Stomach (tissue), 9 donors: ENCODE results near the gene MTMR1. TPM values are rescaled to one million over a fixed set of nuclear protein-coding genes. Genes with fewer than 3 reads are reported as not detected.

ENCODE experiments used
- DNase-seq, 2 donors: peaks; one replicate each; pipeline versions ENCODE4 v3.0.0 to v3.0.0-alpha.2; 2013 to 2019
- H3K27ac ChIP-seq, 5 donors: fragments of 200-600 bp in 4 of 5; sonication (generic) in 4 of 5; one replicate each; pipeline ENCODE4 v1.5.1; 2013 to 2019; ENCODE audit warnings: mild to moderate bottlenecking in 1 of 5, moderate library complexity in 1 of 5
- H3K27me3 ChIP-seq, 3 donors: fragments of 200-600 bp; sonication (generic); one replicate each; pipeline ENCODE4 v1.5.1; 2017 to 2019; ENCODE audit warnings: mixed run types in 1 of 3
- H3K36me3 ChIP-seq, 4 donors: fragments of 200-600 bp; sonication (generic); 1 replicate in 3 of 4; 2 replicates in 1 of 4; pipeline ENCODE4 v1.5.1; 2016 to 2019
- H3K4me1 ChIP-seq, 4 donors: fragments of 200-600 bp; sonication (generic); one replicate each; pipeline ENCODE4 v1.5.1; 2016 to 2019
- H3K4me3 ChIP-seq, 4 donors: fragments of 200-600 bp; sonication (generic) in 3 of 4; one replicate each; pipeline ENCODE4 v1.5.1; 2016 to 2019; ENCODE audit warnings: mild to moderate bottlenecking in 1 of 4
- H3K9me3 ChIP-seq, 4 donors: fragments of 200-600 bp; sonication (generic); one replicate each; pipeline ENCODE4 v1.5.1; 2016 to 2019
- CTCF ChIP-seq, 7 experiments: fragments of 450-650 bp in 4 of 7; fragments of 200-600 bp in 3 of 7; sonication (generic) in 3 of 7; IDR thresholded peaks; one replicate each; pipeline ENCODE4 v1.5.1; 2016 to 2019; ENCODE audit warnings: antibody characterized with exemption in 7 of 7, control low read depth in 2 of 7, mild to moderate bottlenecking in 1 of 7
- EP300 ChIP-seq: sonication (generic); formaldehyde crosslinking; IDR thresholded peaks from one replicate; pipeline ENCODE4 v1.6.1; 2017; ENCODE audit warnings: antibody characterized with exemption
- POLR2A ChIP-seq, 4 donors: fragments of 450-650 bp; IDR thresholded peaks; one replicate each; pipeline ENCODE4 v1.6.1; 2016; ENCODE audit warnings: antibody characterized with exemption in 4 of 4, control low read depth in 2 of 4, mild to moderate bottlenecking in 1 of 4, moderate library complexity in 1 of 4
- POLR2AphosphoS5 ChIP-seq, 3 donors: sonication (generic); formaldehyde crosslinking; IDR thresholded peaks; one replicate each; pipeline ENCODE4 v1.6.1; 2016; ENCODE audit warnings: antibody characterized with exemption in 3 of 3
- WGBS, 5 donors: extraction: QIAGEN DNeasy Blood & Tissue Kit in 3 of 5; methylation state at CpG; one replicate each; pipeline versions ENCODE4 v1.1.5 to v1.1.7; 2013 to 2018; 5-methylcytosine and 5-hydroxymethylcytosine counted together
- intact Hi-C: fragments of 100-400 bp; cut with DNase I; formaldehyde crosslinking; loops from one replicate; pipeline ENCODE4 v1.15.1; 2023; ENCODE audit warnings: low total_unique reads
- polyA plus RNA-seq, 3 donors: library from polyadenylated mRNA; stranded (reverse); fragments of 200-250 nt; gene quantifications; one replicate each; pipeline ENCODE4 v1.2.3, GENCODE V29; 2013
- total RNA-seq, 5 donors: library from RNA; depleted of rRNA; stranded (reverse); fragments of >200 nt; gene quantifications; one replicate each; pipeline versions ENCODE4 v1.1.0 to v1.2.3, GENCODE V29; 2014 to 2016
- donor health status: healthy with polysubstance abuse.
- donor health status: Bipolar disorder and iron deficiency.
- donor health status: healthy.

MTMR1 gene
- total and polyA plus RNA-seq, 8 donors, result 4.7 to 36.4 (median 8.0) TPM

GRCh38 chrX:150700107-150700506 is 6.9 kb downstream of the MTMR1 start:
- H3K27me3 ChIP-seq, result no peaks in the 10 kb centered on the region
- H3K36me3 ChIP-seq, result peaks cover 0 to 5% (median 5%) of the 10 kb centered on the region in 4 donors
- no peak for TF ChIP-seq EP300
- no peak for TF ChIP-seq POLR2A (IDR thresholded peaks at IDR 0.05)
- TF ChIP-seq CTCF (IDR thresholded peaks at IDR 0.05), result no peak
- TF ChIP-seq POLR2AphosphoS5 (IDR thresholded peaks at IDR 0.05), result no peak
- no peak overlapping the region for H3K27ac ChIP-seq
- H3K4me3 ChIP-seq, result no peak overlapping the region
- intact Hi-C loops, result no loop called here
- peaks cover 0 to 37% (median under 1%) of the 10 kb centered on the region in 4 donors for H3K4me1 ChIP-seq
- H3K9me3 ChIP-seq, result no peaks in the 10 kb centered on the region
- DNase-seq, result no peak

GRCh38 chrX:150701377-150701776 is 8.2 kb downstream of the MTMR1 start:
- DNase-seq, result no peak
- H3K27me3 ChIP-seq, result no peaks in the 10 kb centered on the region
- H3K36me3 ChIP-seq, result peaks cover 0 to 5% (median 5%) of the 10 kb centered on the region in 4 donors
- H3K27ac ChIP-seq, result no peak overlapping the region
- H3K4me3 ChIP-seq, result no peak overlapping the region
- H3K4me1 ChIP-seq, result peaks cover 0 to 25% (median 0%) of the 10 kb centered on the region in 4 donors
- TF ChIP-seq EP300 (no peak), POLR2AphosphoS5 (IDR thresholded peaks at IDR 0.05) (no peak), CTCF (IDR thresholded peaks at IDR 0.05) (no peak), POLR2A (IDR thresholded peaks at IDR 0.05) (no peak)
- intact Hi-C loops, result no loop called here
- WGBS, 5 donors, result 81 to 100% (median 95%) methylated on average over 1 of the region's 1 CpG
- no peaks in the 10 kb centered on the region for H3K9me3 ChIP-seq

GRCh38 chrX:150702966-150703694 is 9.9 kb downstream of the MTMR1 start:
- H3K27me3 ChIP-seq, result no peaks in the 10 kb centered on the region
- H3K27ac ChIP-seq, result peak overlapping the region in 1 of 5 donors; percentile 7
- peaks cover 0 to 5% (median 5%) of the 10 kb centered on the region in 4 donors for H3K36me3 ChIP-seq
- no peak for TF ChIP-seq EP300
- TF ChIP-seq POLR2AphosphoS5 (IDR thresholded peaks at IDR 0.05), result no peak
- no peak for TF ChIP-seq POLR2A (IDR thresholded peaks at IDR 0.05)
- TF ChIP-seq CTCF (IDR thresholded peaks at IDR 0.05), result no peak
- intact Hi-C loops, result no loop called here
- H3K4me1 ChIP-seq, result peaks cover 0 to 8% (median 0%) of the 10 kb centered on the region in 4 donors
- no peak for DNase-seq
- no peaks in the 10 kb centered on the region for H3K9me3 ChIP-seq
- WGBS, 5 donors, result 77 to 95% (median 88%) methylated on average over 1 of the region's 1 CpG
- no peak overlapping the region for H3K4me3 ChIP-seq

- H3K9me3 ChIP-seq, result no peaks in the 10 kb centered on the region
- peaks cover 0 to 5% (median 5%) of the 10 kb centered on the region in 4 donors for H3K36me3 ChIP-seq
- no peaks in the 10 kb centered on the region for H3K27me3 ChIP-seq
- H3K27ac ChIP-seq, result peak overlapping the region in 1 of 5 donors; percentile 7
- no peak for DNase-seq
- peaks cover 0 to 5% (median 0%) of the 10 kb centered on the region in 4 donors for H3K4me1 ChIP-seq
- intact Hi-C loops, result no loop called here
- H3K4me3 ChIP-seq, result no peak overlapping the region
- TF ChIP-seq CTCF (IDR thresholded peaks at IDR 0.05), result no peak
- no peak for TF ChIP-seq EP300
- no peak for TF ChIP-seq POLR2AphosphoS5 (IDR thresholded peaks at IDR 0.05)
- no peak for TF ChIP-seq POLR2A (IDR thresholded peaks at IDR 0.05)
Measured at GRCh38 chrX:150703695-150703974, 10.4 kb downstream of the MTMR1 start.
